GM20000 (cell line): ENCODE measurements around the gene CHMP1B.

ENCODE experiments used
- DNase-seq: peaks from one replicate; pipeline ENCODE4 v3.0.0; 2012; ENCODE audit warnings: low spot score
- CTCF ChIP-seq: IDR thresholded peaks from 2 replicates; pipeline ENCODE4 v1.5.1; 2012; ENCODE audit warnings: mild to moderate bottlenecking, control low read depth; ENCODE audit errors: extremely low read depth, missing control alignments

The CHMP1B gene

DNA sequence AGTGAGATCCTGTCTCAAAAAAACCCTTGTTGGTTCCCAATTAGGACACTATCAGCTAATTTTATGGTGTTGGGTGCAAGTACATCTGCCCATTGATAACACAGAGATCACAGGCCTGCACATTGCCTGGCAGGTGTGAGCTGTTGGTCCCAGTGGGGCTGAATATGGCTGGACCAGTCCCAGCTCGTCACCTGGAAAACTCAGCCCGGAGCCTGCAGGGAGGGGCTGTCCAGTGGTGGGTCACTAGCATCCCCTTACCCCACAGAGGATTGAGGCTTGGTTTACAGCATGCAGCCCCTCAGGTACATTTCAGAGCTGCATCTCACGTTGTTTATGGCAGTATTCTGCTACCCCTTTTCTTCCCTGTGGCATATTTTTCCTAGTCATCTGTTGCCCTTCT lies 40.8 kb upstream of the CHMP1B start:
- no peak for DNase-seq
- TF ChIP-seq CTCF, result no peak

- DNase-seq, result no peak
- no peak for TF ChIP-seq CTCF
These were observed 40.2 kb upstream of the CHMP1B start for GRCh38 chr18:11811009-11811408.

DNA sequence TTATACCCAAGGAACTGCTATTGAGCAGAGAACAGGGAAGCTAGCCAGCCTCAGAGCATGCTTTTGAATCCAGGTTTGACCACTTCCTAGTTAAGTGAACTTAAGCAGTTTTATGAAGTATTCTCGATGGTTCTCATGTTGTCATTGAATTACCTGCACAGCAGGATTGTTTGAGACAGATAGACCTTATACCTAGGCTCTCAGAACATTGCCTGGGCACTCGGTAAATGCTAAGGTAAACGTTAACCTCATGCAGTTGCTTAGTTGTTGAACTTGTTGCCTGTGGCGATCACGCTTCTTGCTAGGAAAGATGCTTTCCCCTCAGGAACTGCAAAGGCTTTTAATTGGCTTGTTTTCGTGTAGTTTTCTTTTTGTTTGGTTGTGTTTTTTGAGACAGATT lies 34.0 kb upstream of the CHMP1B start:
- TF ChIP-seq CTCF, result no peak
- DNase-seq, result no peak

- TF ChIP-seq CTCF, result no peak
- DNase-seq, result no peak
These were observed 32.6 kb upstream of the CHMP1B start for GRCh38 chr18:11818486-11819203.

DNA sequence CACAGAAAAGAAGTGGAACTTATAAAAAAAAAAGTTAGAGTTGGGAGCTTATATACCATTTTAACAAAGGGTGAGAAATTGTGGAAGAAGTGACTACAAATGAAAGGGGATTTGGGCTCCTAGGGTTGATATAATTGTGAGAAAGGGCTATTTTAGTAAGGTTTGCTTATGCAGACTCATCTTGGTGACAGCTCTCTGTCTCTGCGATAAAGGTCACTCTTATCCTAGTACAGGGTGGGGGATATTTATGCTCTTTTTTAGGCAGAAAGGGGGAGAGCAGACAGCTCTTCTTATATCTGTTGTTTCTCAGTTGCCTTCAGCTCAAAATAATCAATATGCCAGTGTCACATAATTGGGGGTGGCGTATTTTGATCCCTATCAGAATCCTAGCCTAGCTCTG lies 31.3 kb upstream of the CHMP1B start:
- no peak for TF ChIP-seq CTCF
- DNase-seq, result no peak

GRCh38 chr18:11820697-11821096 lies 30.5 kb upstream of the CHMP1B start:
- DNase-seq, result no peak
- TF ChIP-seq CTCF, result no peak

GRCh38 chr18:11821208-11821607 lies 30.0 kb upstream of the CHMP1B start:
- no peak for TF ChIP-seq CTCF
- DNase-seq, result no peak
